Endothelial cell of umbilical vein (primary cell): ENCODE measurements around the gene SKAP1. TPM values are rescaled to one million over a fixed set of nuclear protein-coding genes. Genes with fewer than 3 reads are reported as not detected.

Experiments
- BruUV-seq: library from RNA; stranded (reverse); fragments of 400-500 nt; replicated peaks from 2 replicates; lab custom pipeline; 2021; lab: Mats Ljungman, UMichigan
- CTCF ChIA-PET: fragments of 300-600, 350-600 bp; sonication (Branson Sonifier 250); formaldehyde crosslinking; loops from one replicate; lab custom pipeline; 2021; ENCODE audit warnings: antibody characterized with exemption, inconsistent platforms; lab: Charles Lee
- POLR2A ChIA-PET: fragments of 300-600, 350-600 bp; sonication (Branson Sonifier 250); formaldehyde crosslinking; loops from one replicate; lab custom pipeline; 2021; ENCODE audit warnings: antibody characterized with exemption, inconsistent platforms; lab: Charles Lee
- DNase-seq: peaks from one replicate; pipeline ENCODE4 v3.0.0-alpha.2; 2011; ENCODE audit warnings: low read depth, low spot score
- FAIRE-seq: peaks from 2 replicates; lab custom pipeline; 2011; peaks lifted over from hg19 to GRCh38; lab: Jason Lieb, UNC
- H2AFZ ChIP-seq: 2 replicates; pipeline ENCODE4 v1.6.0; 2012; ENCODE audit warnings: low read depth, low read length, control low read depth, inconsistent platforms
- H3K27ac ChIP-seq: 2 replicates; pipeline ENCODE4 v1.5.1; 2011; ENCODE audit warnings: low read depth, mild to moderate bottlenecking, control low read depth, low read length, moderate library complexity; ENCODE audit not compliant: insufficient read depth
- H3K27me3 ChIP-seq, 2 experiments: 2 replicates each; pipeline versions ENCODE4 v1.6.0 to v1.6.1; 2011; ENCODE audit warnings: low read length in 2 of 2, mixed read lengths in 1 of 2; ENCODE audit not compliant: control insufficient read depth in 2 of 2, insufficient read depth in 2 of 2
- H3K36me3 ChIP-seq, 2 experiments: 2 replicates in 1 of 2; 3 replicates in 1 of 2; pipeline ENCODE4 v1.5.1; 2011; ENCODE audit warnings: low read length in 2 of 2, mild to moderate bottlenecking in 1 of 2, moderate library complexity in 1 of 2; ENCODE audit not compliant: control insufficient read depth in 2 of 2, insufficient read depth in 2 of 2; ENCODE audit errors: extremely low read depth in 1 of 2
- H3K4me1 ChIP-seq: 3 replicates; pipeline ENCODE4 v1.5.1; 2011; ENCODE audit warnings: mild to moderate bottlenecking, low read length; ENCODE audit not compliant: control insufficient read depth, insufficient read depth; ENCODE audit errors: extremely low read depth
- H3K4me2 ChIP-seq: 2 replicates; pipeline ENCODE4 v1.6.1; 2011; ENCODE audit warnings: low read length, control low read depth, mixed read lengths; ENCODE audit not compliant: insufficient read depth
- H3K4me3 ChIP-seq, 3 experiments: fragments of 200-600 bp in 1 of 3; sonication (generic), shearing (Covaris generic) in 1 of 3; replicated peaks in 1 of 3; 2 replicates each; pipeline ENCODE4 v1.5.1; 2011 to 2016; ENCODE audit warnings: control low read depth in 3 of 3, low read length in 3 of 3, mild to moderate bottlenecking in 2 of 3, inconsistent platforms in 1 of 3, low read depth in 1 of 3, moderate library complexity in 1 of 3; ENCODE audit not compliant: insufficient read depth in 1 of 3
- H3K79me2 ChIP-seq: 2 replicates; pipeline ENCODE4 v1.6.0; 2012; ENCODE audit warnings: low read length, inconsistent platforms; ENCODE audit not compliant: control insufficient read depth, insufficient read depth
- H3K9ac ChIP-seq: replicated peaks from 2 replicates; pipeline ENCODE3; 2011; ENCODE audit warnings: low read length, control low read depth; ENCODE audit not compliant: insufficient read depth; ENCODE audit errors: extremely low read depth
- H3K9me1 ChIP-seq: replicated peaks from 3 replicates; pipeline ENCODE4 v1.6.0; 2011; ENCODE audit warnings: mild to moderate bottlenecking, low read length; ENCODE audit not compliant: control insufficient read depth, insufficient read depth; ENCODE audit errors: extremely low read depth
- H3K9me3 ChIP-seq: replicated peaks from 2 replicates; pipeline ENCODE4 v1.5.1; 2012; ENCODE audit warnings: low read length, inconsistent platforms; ENCODE audit not compliant: control insufficient read depth, insufficient read depth
- H4K20me1 ChIP-seq: replicated peaks from 2 replicates; pipeline ENCODE3; 2011; ENCODE audit warnings: mild to moderate bottlenecking, low read length; ENCODE audit not compliant: control insufficient read depth, insufficient read depth; ENCODE audit errors: extremely low read depth
- EZH2 ChIP-seq: IDR thresholded peaks from 2 replicates; pipeline ENCODE4 v1.6.1; 2012; ENCODE audit warnings: borderline replicate concordance, low read depth, mild to moderate bottlenecking, moderate library complexity, low read length, inconsistent platforms; ENCODE audit not compliant: severe bottlenecking
- FOS ChIP-seq: IDR thresholded peaks from 2 replicates; pipeline ENCODE4 v1.6.1; 2011; ENCODE audit warnings: mild to moderate bottlenecking, low read length, moderate library complexity, borderline replicate concordance; ENCODE audit not compliant: insufficient read depth
- GATA2 ChIP-seq: IDR thresholded peaks from 2 replicates; pipeline ENCODE4 v1.7.0; 2011; ENCODE audit warnings: low read depth, mild to moderate bottlenecking, moderate library complexity, mixed read lengths, low read length; ENCODE audit not compliant: insufficient read length, insufficient read depth
- JUN ChIP-seq: IDR thresholded peaks from 2 replicates; pipeline ENCODE4 v1.6.1; 2011; ENCODE audit warnings: borderline replicate concordance, low read depth; ENCODE audit not compliant: insufficient read length, insufficient read depth
- MAX ChIP-seq: IDR thresholded peaks from 2 replicates; pipeline ENCODE4 v1.6.1; 2011; ENCODE audit not compliant: insufficient read depth, insufficient read length
- MYC ChIP-seq: IDR thresholded peaks from one replicate; pipeline ENCODE4 v1.6.1; 2011; ENCODE audit warnings: mild to moderate bottlenecking, low read depth, low read length
- POLR2A ChIP-seq: IDR thresholded peaks from 2 replicates; pipeline ENCODE4 v1.6.1; 2012; ENCODE audit warnings: low read depth, mild to moderate bottlenecking, control low read depth, low read length
- POLR2AphosphoS5 ChIP-seq: IDR thresholded peaks from 2 replicates; pipeline ENCODE4 v1.6.1; 2012; ENCODE audit warnings: low read depth, mild to moderate bottlenecking, control low read depth, low read length, moderate library complexity; ENCODE audit not compliant: insufficient read depth
- dilution Hi-C: fragments of 300-500 bp; cut with MboI; formaldehyde crosslinking; loops from one replicate; pipeline ENCODE4 v1.15.0; 2019; ENCODE audit warnings: low sequenced_read_pairs; ENCODE audit not compliant: extremely low pct_ligation_motif_present
- intact Hi-C: fragments of 100-400 bp; cut with micrococcal nuclease; formaldehyde crosslinking; loops from one replicate; pipeline ENCODE4 v1.10.0; 2022
- polyA plus RNA-seq, 4 experiments: library from polyadenylated mRNA; depleted of rRNA in 3 of 4; stranded (reverse) in 3 of 4; unstranded in 1 of 4; fragments of >200 nt; gene quantifications; 2 replicates each; pipeline versions ENCODE4 v1.2.1 to v1.2.3, GENCODE V29; 2011 to 2012; ENCODE audit warnings: missing spikeins in 1 of 4
- total RNA-seq: library from RNA; stranded (reverse); gene quantifications from 2 replicates; pipeline ENCODE4 v1.2.3, GENCODE V29; 2021
- TF ChIP-seq, protein P1 (sequence below), 2 donors: IDR thresholded peaks; 1 replicate in 1 of 2; 2 replicates in 1 of 2; pipeline ENCODE4 v1.5.1; 2011; ENCODE audit warnings: low read length in 2 of 2, mild to moderate bottlenecking in 2 of 2, moderate library complexity in 2 of 2, control low read depth in 1 of 2, inconsistent platforms in 1 of 2, low read depth in 1 of 2; ENCODE audit not compliant: insufficient read depth in 1 of 2; ENCODE audit errors: extremely low read depth in 1 of 2

Gene SKAP1
- total and polyA plus RNA-seq, 2 donors (not counting 3 experiments of a cell fraction or from before 2014, with no cell fraction given) = 0.75 TPM; not detected in 1

DNA sequence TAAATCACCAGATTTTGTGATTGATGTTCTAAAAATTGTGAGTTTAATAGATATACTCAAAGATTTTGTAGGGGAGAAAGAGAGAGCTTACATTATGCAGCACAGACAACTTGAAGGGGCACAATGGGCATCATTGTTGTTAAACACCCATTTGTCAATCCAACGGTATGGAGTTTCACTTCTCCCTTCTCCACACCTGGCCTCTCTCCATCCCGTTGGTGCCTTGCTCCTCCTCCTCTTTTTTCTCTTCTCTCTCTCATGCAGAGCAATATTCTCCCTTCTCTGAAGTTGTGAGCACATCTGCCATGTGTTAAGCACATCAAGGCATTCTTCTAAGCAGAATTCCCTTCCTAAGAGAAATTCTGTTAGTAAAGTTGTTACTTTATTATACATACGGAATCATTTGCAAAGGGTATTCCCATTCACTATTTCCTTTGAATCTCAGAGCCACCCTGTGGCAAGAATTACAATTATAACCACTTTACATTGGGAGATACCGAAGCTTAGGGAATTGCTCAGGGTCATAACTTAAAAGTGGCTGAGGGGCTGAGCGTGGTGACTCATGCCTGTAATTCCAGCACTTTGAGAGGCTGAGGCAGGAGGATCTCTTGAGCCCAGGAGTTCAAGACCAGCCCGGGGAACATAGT, 40.5 kb upstream of the SKAP1 start:
- DNase-seq = no peak
- H3K27me3 ChIP-seq = peaks cover 16 to 25% of the 10 kb centered on the region in 2 experiments
- BruUV-seq = no TSS peak
- H3K27ac ChIP-seq = no peak overlapping the region
- H3K9ac ChIP-seq = no peak overlapping the region
- intact Hi-C loops = no loop called here
- H2AFZ ChIP-seq = no peak overlapping the region
- FAIRE-seq = no peak
- H3K4me1 ChIP-seq = no peaks in the 10 kb centered on the region
- H4K20me1 ChIP-seq = no peaks in the 10 kb centered on the region
- no peaks in the 10 kb centered on the region for H3K79me2 ChIP-seq
- peaks cover 2% of the 10 kb centered on the region for H3K9me1 ChIP-seq
- no peaks in the 10 kb centered on the region for H3K36me3 ChIP-seq
- dilution Hi-C loops = no loop called here
- H3K9me3 ChIP-seq = no peaks in the 10 kb centered on the region
- H3K4me3 ChIP-seq = no peak overlapping the region
- POLR2A ChIA-PET = no interaction called here
- CTCF ChIA-PET = interaction anchor here (1.0 to 3.5 kb wide), 8 partner anchors 9 to 207 kb away, joined by 3 to 16 read pairs (median 4); no protein-coding TSS in a partner anchor
- TF ChIP-seq JUN = no peak
- TF ChIP-seq, protein P1, sequence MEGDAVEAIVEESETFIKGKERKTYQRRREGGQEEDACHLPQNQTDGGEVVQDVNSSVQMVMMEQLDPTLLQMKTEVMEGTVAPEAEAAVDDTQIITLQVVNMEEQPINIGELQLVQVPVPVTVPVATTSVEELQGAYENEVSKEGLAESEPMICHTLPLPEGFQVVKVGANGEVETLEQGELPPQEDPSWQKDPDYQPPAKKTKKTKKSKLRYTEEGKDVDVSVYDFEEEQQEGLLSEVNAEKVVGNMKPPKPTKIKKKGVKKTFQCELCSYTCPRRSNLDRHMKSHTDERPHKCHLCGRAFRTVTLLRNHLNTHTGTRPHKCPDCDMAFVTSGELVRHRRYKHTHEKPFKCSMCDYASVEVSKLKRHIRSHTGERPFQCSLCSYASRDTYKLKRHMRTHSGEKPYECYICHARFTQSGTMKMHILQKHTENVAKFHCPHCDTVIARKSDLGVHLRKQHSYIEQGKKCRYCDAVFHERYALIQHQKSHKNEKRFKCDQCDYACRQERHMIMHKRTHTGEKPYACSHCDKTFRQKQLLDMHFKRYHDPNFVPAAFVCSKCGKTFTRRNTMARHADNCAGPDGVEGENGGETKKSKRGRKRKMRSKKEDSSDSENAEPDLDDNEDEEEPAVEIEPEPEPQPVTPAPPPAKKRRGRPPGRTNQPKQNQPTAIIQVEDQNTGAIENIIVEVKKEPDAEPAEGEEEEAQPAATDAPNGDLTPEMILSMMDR (IDR thresholded peaks at IDR 0.05; ENCODE audit: extremely low read depth in 1 of 2, insufficient read depth in 1 of 2, low read depth in 1 of 2, low read length in 2 of 2) = no peak
- TF ChIP-seq POLR2AphosphoS5 = no peak
- no peak for TF ChIP-seq EZH2
- no peak for TF ChIP-seq FOS
- no peak for TF ChIP-seq GATA2
- no peak for TF ChIP-seq MAX
- TF ChIP-seq MYC = no peak
- TF ChIP-seq POLR2A = no peak
- H3K4me2 ChIP-seq = no peak overlapping the region
